ENCODE data around the gene M1AP. TPM values are rescaled to one million over a fixed set of nuclear protein-coding genes. Genes with fewer than 3 reads are reported as not detected.

M1AP gene
- total RNA-seq, 1 donor from 2014 or later = 0.81 TPM

DNA sequence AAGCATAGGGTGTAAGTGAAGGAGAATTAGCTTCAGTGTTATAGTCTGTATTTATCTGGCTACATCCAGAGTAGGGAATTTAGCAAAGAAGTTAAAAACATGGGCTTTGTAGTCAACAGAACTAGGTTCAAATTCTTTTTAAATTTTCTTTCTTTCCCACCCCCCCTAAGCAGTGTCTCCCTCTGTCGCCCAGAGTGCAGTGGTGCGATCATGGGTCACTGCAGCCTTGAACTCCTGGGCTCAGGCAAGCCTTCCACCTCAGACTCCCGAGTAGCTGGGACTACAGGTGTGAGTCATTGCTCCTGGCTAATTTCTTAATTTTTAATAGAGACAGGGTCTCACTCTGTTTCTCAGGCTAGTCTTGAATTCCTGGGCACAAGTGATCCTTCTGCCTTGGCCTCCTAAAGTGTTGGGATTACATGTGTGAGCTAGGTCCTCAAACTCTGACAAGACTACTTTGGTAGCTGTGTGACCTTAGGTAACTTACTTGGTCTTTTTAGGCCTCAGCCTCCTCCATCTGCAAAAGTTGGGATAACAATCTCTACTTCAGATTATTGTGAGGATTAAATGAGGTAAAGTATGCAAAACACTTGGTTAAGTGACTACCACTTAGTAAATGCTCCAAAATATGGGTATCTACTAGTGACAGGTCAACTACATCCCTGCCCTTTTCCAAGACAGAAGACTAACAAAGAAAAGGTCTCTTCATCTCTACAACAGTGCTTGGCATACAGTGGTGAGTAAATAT lies 75.8 kb downstream of the M1AP start:
- Mint-ChIP-seq H3K4me3 (ENCODE audit: unreplicated experiment) (no peak overlapping the region), H3K27ac (ENCODE audit: unreplicated experiment) (no peak overlapping the region), H3K4me1 (ENCODE audit: low read depth, unreplicated experiment) (peaks cover 13% of the 10 kb centered on the region), H3K9me3 (ENCODE audit: unreplicated experiment) (peaks cover 2% of the 10 kb centered on the region), H3K36me3 (ENCODE audit: unreplicated experiment) (no peaks in the 10 kb centered on the region), H3K27me3 (ENCODE audit: unreplicated experiment) (peaks cover 4% of the 10 kb centered on the region)
- no peak for TF ChIP-seq CTCF (IDR thresholded peaks at IDR 0.05; ENCODE audit: partially characterized antibody, unreplicated experiment)
- DNase-seq = no peak

GRCh38 chr2:74571058-74571457 lies 77.1 kb downstream of the M1AP start:
- TF ChIP-seq CTCF (IDR thresholded peaks at IDR 0.05; ENCODE audit: partially characterized antibody, unreplicated experiment) = no peak
- H3K27me3 Mint-ChIP-seq (ENCODE audit: unreplicated experiment) = peaks cover 6% of the 10 kb centered on the region
- H3K27ac Mint-ChIP-seq (ENCODE audit: unreplicated experiment) = no peak overlapping the region
- H3K9me3 Mint-ChIP-seq (ENCODE audit: unreplicated experiment) = no peaks in the 10 kb centered on the region
- no peak overlapping the region for H3K4me3 Mint-ChIP-seq (ENCODE audit: unreplicated experiment)
- peaks cover 6% of the 10 kb centered on the region for H3K4me1 Mint-ChIP-seq (ENCODE audit: low read depth, unreplicated experiment)
- no peak for DNase-seq
- no peaks in the 10 kb centered on the region for H3K36me3 Mint-ChIP-seq (ENCODE audit: unreplicated experiment)

DNA sequence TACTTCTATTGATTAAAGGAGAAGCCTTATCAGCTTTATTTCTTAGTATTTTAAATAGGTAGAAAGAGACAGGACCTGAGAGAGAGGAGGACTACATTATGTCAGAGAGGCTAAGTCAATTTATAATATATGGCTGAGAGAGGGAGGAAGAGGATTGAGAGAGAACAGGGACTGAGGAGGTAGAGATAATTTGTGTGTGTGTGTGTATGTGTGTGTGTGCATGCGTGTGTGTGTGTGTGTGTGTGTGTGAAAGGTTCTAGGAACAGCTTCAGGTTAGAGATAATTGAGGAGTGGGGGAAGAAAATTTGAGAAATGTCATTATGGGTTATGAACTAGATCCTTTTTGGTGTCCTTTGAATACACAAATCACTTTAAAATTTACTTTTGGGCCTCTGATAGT lies 78.4 kb downstream of the M1AP start:
- no peak overlapping the region for H3K27ac Mint-ChIP-seq (ENCODE audit: unreplicated experiment)
- H3K36me3 Mint-ChIP-seq (ENCODE audit: unreplicated experiment) = no peaks in the 10 kb centered on the region
- no peak for TF ChIP-seq CTCF (IDR thresholded peaks at IDR 0.05; ENCODE audit: partially characterized antibody, unreplicated experiment)
- no peak overlapping the region for H3K4me3 Mint-ChIP-seq (ENCODE audit: unreplicated experiment)
- DNase-seq = no peak
- no peaks in the 10 kb centered on the region for H3K4me1 Mint-ChIP-seq (ENCODE audit: low read depth, unreplicated experiment)
- H3K9me3 Mint-ChIP-seq (ENCODE audit: unreplicated experiment) = no peaks in the 10 kb centered on the region
- peaks cover 10% of the 10 kb centered on the region for H3K27me3 Mint-ChIP-seq (ENCODE audit: unreplicated experiment)

DNA sequence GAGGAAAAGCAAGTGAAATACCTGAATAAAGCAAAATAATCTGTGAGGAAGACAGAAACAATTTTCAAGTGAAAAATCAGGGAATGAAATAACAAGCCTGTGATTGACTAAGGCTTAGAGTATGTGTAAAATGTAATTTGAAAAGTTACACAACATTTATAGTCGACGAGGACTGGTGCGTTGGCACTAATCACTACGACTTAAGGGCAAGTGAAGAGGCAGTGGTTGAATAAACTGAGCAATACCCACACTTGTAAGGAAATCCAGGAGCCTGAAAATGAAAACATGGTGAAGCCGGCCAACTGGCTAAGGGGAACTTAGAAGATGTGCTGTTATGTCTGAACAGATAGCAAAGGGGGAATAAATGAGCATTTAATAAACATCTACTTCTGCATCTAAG lies 80.2 kb downstream of the M1AP start:
- Mint-ChIP-seq H3K36me3 (ENCODE audit: unreplicated experiment) (no peaks in the 10 kb centered on the region), H3K27ac (ENCODE audit: unreplicated experiment) (no peak overlapping the region), H3K4me3 (ENCODE audit: unreplicated experiment) (no peak overlapping the region), H3K9me3 (ENCODE audit: unreplicated experiment) (peaks cover under 1% of the 10 kb centered on the region), H3K4me1 (ENCODE audit: low read depth, unreplicated experiment) (no peaks in the 10 kb centered on the region), H3K27me3 (ENCODE audit: unreplicated experiment) (peaks cover 16% of the 10 kb centered on the region)
- DNase-seq = no peak
- no peak for TF ChIP-seq CTCF (IDR thresholded peaks at IDR 0.05; ENCODE audit: partially characterized antibody, unreplicated experiment)

- Mint-ChIP-seq H3K4me3 (ENCODE audit: unreplicated experiment) (no peak overlapping the region), H3K4me1 (ENCODE audit: low read depth, unreplicated experiment) (no peaks in the 10 kb centered on the region), H3K36me3 (ENCODE audit: unreplicated experiment) (no peaks in the 10 kb centered on the region), H3K27me3 (ENCODE audit: unreplicated experiment) (peaks cover 17% of the 10 kb centered on the region), H3K9me3 (ENCODE audit: unreplicated experiment) (peaks cover 2% of the 10 kb centered on the region), H3K27ac (ENCODE audit: unreplicated experiment) (no peak overlapping the region)
- no peak for DNase-seq
- no peak for TF ChIP-seq CTCF (IDR thresholded peaks at IDR 0.05; ENCODE audit: partially characterized antibody, unreplicated experiment)
These were observed 81.4 kb downstream of the M1AP start for GRCh38 chr2:74566754-74567085.
